Ramos (cell line): Measurements from ENCODE around the gene GAR1.
"Not testable (repeated sequence)": the region's sequence is repeated elsewhere in the genome, so short reads cannot be mapped to it uniquely, and the experiment has no call there.

Experiments used
- in situ Hi-C: fragments of 300-500 bp; cut with MboI; formaldehyde crosslinking; loops from one replicate; pipeline ENCODE4 v1.14.3; 2022; ENCODE audit warnings: low sequenced_read_pairs; ENCODE audit not compliant: unreplicated experiment

GAR1 gene

DNA sequence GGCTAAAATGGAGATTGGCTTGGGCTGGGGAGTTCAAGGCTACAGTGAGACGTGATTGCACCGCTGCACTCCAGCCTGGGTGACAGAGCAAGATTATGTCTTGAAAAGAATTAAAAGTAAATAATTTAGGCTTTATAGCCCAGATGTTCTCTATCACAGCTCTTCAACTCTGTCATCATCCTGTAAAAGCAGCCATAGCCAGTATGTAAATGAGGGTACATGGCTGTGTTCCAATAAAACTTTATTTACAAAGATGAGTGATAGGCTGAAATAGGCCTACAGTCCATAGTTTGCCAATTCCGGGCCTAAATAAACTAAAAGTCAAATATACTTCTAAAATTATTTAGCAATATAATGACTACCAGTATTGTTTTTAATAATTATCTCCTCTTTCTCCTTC is 21.4 kb downstream of the GAR1 start:
- in situ Hi-C loops, result no loop called here

DNA sequence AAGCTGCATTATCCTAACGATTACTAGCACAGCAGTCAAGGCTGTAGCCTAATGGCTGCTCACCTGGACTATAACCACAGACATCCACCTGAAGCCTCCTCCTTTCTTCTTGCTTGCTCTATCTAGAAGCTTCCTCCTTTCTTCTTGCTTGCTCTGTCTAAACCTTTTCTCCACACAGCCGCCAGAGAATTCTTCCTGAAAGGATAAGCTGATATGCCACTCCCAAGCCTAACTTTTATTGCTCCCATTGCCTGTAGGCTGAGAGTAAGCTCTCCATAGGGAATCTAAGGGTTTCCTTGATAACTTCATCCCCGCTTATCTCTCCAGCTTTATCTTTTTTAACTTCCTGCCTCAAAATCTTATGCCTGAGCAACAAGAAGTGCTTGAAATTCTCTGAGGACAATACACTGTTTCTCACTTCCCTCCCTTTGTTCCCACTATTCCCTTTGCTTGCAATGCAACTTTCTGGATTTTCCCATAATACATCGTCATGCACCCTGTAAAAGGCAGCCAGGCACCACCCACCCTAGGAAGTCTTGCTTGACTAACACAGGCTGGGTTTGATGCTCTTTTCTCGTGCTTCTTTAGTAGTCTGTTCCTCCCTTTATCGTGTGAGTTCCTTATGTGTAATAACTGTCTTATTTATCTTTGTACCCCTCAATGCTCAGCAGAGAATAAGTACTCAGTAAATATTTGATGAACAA is 31.0 kb downstream of the GAR1 start:
- in situ Hi-C loops, result no loop called here

DNA sequence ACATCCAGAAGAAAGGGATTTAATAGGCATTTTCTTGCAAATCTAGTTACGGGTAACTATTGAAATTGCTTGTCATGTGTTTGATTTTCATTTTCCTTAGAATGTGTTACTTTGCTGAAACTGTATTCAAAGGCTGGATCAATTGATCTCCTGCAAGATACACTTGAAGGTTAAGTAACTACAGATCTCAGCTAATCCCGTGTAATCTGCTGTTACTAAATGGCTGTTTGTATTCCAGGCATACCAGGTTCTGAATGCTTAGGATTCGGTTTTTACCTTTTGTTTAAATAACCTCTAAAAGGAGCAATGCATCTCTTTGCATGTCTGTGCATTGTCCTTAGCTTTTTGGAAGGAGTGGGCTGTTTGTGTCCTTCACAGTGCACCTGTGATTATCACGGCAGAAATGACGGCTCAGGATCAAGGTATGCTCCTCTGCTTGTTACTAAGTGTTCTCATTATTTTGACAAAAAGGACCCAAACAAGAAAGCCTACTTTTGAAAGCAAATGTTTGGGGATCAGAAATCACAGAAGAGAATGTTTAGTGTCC is 32.4 kb downstream of the GAR1 start, which contains the start of gene LRIT3:
TSS of gene LRIT3 (plus strand) at position 212 of the 547 bp plus-strand sequence. CDS start at position 307, 95 bp downstream.
- in situ Hi-C loops, result no loop called here

DNA sequence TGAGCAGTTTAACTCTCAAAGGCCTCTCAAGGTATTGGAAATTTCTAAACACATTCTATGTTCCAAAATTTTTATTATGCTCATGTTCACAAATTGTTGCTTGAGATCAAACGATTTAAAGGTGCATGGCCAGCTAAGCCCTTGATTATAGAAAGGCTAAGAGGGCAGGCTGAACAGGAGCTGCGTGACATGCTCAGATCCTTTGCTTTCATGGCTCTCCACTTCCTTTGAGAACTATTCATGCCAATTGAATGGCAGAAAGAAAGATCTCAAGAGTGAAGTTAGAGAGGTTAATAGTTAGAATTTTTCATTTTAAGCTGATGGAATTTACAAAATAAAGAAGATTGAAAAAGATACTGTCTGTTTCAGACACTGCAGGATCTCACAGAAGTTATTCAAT is 32.9 kb downstream of the GAR1 start:
- in situ Hi-C loops, result no loop called here

DNA sequence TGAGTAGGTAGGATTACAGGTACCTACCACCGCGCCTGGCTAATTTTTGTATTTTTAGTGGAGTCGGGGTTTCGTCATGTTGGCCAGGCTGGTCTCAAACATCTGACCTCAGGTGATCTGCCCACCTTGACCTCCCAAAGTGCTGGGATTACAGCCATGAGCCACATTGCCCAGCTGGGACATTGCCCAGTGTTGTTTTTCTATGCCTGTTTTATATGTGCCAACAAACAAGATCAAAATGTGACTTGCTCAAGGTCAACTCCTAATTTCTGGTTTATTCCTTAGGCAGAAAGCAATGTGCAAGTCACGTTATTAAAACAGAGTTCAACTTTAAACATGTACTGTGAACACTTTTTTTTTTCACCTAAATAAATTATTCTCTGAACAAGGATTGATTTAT is 35.0 kb downstream of the GAR1 start:
- in situ Hi-C loops, result no loop called here

DNA sequence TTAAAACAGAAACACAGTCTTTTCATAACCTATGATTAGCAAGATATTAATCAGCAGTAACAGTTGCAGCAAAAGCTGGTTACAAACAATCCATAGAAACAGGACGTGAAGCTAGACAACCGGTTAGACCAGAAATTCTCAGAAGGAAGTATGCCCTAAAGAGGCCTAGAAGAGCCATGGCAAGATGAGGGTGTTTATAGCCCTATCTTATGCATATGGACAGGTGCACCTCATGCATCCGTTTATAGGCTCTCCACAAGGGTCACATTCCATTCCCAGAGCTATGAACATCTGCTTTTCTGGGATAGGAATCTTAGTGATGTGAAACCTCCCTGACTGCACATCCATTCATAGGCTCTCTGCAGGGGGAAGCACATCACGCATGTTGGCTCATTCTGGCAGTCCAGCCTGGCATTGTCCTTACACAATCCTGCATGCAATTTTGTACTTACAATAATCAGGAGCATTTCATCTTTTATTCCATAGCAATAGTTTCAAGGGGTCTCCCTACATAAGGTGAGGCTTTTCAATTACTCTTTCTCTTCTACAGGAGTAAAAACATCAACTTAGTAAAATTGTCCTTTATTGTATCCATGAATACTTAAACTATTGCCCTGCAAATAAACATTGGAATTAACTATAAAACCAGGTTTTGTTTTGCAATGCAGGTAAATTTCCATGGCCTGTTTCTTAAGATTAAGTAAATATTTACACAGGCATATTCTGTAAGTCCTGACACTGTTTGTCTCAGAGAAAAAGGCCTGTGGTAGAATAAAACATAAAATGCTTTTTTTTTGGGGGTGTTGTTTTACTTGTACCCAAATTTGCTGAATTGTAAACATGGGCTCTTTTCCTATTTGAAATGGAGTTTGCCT is 44.1 kb downstream of the GAR1 start:
- in situ Hi-C loops, result not testable (repeated sequence)

DNA sequence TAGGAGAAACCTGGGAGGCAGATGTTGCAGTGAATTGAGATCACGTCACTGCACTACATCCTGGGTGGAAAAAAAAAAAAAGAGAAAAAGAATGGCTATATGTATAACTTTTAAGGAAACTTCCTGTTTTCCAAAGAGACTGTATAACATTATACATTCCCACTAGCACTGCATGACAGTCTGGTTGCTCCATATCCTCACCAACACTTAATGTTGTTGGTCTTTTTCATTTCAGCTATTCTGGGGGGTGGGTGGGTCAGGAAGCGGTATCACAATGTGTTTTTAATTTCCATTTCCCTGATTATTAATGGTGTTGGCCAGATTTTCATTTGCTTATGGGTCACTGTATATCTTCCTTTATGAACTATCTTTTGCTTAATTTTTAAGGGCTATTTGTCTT is 45.7 kb downstream of the GAR1 start:
- in situ Hi-C loops, result no loop called here

DNA sequence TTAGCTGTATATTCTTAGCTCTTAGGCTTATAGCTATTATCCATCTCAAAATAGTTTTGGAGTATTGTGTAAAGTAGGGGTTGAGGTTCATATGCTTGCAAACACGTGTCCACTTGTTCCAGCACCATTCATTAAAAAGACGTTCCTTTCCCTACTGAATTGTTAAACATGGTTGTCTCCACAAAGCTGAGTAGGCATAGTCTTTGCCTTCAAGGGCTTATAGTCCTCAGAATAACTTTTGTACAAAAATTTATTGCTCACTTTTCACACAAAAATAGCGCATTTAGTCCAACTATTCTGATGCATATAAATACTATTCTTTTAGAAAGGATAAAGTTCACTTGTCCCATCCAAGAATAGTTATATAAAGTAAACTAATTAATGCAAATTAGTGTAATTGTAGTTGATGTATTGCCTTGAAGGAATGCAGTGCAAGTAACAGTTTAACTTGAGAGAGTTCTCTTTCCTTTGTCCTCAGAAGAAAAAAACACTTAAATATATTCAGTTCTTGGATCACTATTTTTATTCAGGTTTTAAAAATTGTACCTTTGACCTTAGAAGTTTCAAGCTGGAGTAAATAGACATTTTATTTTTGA is 46.5 kb downstream of the GAR1 start:
- in situ Hi-C loops, result no loop called here

DNA sequence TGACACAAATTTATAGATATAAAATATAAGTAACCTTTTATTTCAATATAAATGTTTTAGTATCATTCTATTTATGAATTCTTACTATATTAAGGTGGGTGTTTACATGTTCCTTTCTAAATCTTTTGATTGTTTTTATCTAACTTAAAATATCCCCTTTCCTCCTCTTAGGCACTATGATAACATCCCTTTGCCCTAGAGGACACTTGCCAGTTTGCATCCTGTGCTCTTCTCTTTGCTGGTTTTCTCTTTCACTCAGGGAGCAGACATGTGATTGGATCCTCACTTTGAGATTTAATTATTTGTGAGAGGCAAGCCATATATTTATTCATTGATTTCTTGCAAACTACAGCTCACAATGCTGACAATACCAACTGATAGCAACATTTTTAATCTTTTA is 48.6 kb downstream of the GAR1 start:
- in situ Hi-C loops, result no loop called here

DNA sequence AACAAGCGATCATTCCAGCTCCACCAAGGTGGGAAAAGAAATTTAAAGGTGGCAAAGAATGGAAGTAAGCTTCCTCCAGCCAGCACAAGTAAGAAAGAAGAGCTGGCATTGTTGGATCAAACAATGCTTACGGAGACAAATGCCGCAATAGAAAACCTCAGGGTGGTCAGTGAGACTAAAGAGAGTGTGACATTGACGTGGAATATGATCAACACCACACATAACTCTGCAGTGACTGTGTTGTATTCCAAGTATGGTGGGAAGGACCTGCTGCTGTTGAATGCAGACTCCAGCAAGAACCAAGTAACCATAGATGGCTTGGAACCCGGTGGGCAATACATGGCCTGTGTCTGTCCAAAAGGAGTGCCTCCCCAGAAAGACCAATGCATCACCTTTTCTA is 54.5 kb downstream of the GAR1 start:
- in situ Hi-C loops, result no loop called here

DNA sequence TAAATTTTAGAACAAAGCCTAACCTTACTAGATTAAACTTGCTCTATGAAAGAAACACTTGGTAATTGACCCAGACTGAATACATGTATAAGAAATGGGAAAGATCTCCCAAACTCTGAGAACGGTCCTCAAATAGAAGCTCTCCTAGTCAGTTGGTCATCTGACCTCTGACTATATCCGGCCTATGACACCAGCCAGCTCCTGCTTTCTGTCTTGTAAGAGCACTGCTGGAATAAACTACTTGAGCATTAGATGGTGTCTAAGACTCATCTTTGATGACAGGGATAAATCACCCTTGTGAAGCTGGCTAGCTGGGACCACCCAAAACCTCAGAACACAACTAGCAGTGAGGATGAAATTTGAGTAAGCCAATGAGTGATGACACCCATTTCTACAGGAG is 56.5 kb downstream of the GAR1 start:
- in situ Hi-C loops, result no loop called here

DNA sequence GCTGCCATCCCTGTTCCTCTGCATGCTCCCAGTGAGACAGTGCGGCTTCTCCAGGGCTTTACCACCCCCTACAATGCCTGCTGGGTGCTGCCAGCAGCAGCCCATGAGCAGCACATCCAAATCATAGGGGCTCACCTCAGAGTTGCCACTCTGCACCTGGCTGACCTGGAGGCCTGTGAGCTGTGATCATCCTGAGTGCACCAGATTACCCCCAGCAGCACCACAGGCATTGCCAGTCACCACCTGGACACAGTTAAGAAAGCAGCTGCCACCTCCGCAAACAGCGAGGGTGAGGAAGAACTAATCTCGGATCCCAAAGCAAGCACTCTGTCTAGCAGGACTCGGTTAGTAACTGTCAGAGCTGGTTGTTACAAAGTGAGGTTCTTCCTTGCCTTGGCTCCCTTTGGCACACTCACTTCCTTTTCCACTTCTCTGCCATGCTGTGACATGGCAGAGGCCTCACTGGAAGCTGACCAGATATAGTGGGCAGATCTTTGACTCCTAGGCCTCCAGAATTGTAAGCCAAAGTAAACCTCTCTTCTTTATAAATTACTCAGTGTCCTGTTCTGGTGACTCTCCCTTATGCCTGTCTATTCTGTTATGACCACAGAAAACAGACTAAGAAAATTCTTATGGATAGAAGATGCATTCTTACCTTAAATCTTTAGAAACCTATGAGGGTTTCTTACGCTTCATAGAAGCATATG is 57.5 kb downstream of the GAR1 start:
- in situ Hi-C loops, result no loop called here

DNA sequence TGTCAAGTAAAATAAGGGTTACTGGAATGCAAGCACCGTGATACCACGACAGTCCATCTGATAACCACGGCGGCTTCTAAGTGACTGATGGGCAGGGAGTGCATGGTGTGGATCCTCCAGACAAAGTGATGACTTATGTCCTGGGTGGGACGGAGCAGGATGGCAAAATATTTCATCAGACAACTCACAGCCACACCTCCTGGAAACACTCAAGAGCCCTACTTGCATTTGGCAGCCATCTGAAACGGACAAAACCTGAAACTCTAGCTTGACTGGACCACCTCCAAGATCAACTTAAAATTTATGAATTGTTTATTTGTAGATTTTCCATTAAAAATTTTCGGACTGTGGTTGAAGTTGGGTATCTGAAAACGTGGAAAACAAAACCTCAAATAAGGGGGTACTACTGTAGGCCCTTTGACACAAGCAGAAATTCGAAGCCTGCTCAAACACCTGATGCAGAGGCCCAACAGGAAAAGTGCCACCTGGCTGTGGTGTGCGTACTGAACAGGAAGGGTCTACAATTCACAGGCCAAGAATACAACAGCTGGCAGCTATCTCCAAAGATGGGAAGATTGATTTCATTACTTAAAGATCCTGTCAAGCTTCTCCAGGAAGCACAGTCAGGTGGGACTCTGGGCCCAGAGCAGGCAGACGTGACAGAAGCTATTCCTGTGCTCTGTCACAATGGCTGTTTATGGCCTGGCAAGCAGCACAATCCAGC is 58.4 kb downstream of the GAR1 start:
- in situ Hi-C loops, result no loop called here
